Ureter (tissue), 1 donor: ENCODE results near the gene DHX30. TPM values are rescaled to one million over a fixed set of nuclear protein-coding genes. Genes with fewer than 3 reads are reported as not detected.
"Not testable (repeated sequence)": the region's sequence is repeated elsewhere in the genome, so short reads cannot be mapped to it uniquely, and the experiment has no call there.

Experiments
- DNase-seq: peaks from one replicate; pipeline ENCODE4 v3.0.0-alpha.2; 2020; ENCODE audit warnings: low spot score
- total RNA-seq: library from RNA; stranded (reverse); gene quantifications from one replicate; pipeline ENCODE4 v1.2.4, GENCODE V29; 2023
- donor health status: DM: yes; HTN: yes; CAD: no.

DHX30 gene
- total RNA-seq, 1 donor from 2014 or later, result 81.5 TPM

- no peak for DNase-seq
Measured at GRCh38 chr3:47884603-47885002, 81.7 kb downstream of the DHX30 start.

- no peak for DNase-seq
Measured at GRCh38 chr3:47885168-47885567, 82.2 kb downstream of the DHX30 start.

GRCh38 chr3:47887991-47888390 is 85.1 kb downstream of the DHX30 start:
- not testable (repeated sequence) for DNase-seq

GRCh38 chr3:47888986-47889757 is 86.2 kb downstream of the DHX30 start:
- DNase-seq, result no peak

GRCh38 chr3:47890126-47890827 is 87.3 kb downstream of the DHX30 start:
- no peak for DNase-seq

GRCh38 chr3:47890828-47891612 is 88.1 kb downstream of the DHX30 start:
- no peak for DNase-seq

GRCh38 chr3:47891613-47892005 is 88.7 kb downstream of the DHX30 start:
- no peak for DNase-seq

GRCh38 chr3:47892286-47893040 is 89.5 kb downstream of the DHX30 start:
- DNase-seq, result no peak

GRCh38 chr3:47895241-47895640 is 92.3 kb downstream of the DHX30 start:
- DNase-seq, result no peak

- DNase-seq, result no peak
Measured at GRCh38 chr3:47896736-47897135, 93.8 kb downstream of the DHX30 start.

- DNase-seq, result no peak
Measured at GRCh38 chr3:47897954-47898353, 95.0 kb downstream of the DHX30 start.

- DNase-seq, result no peak
Measured at GRCh38 chr3:47899495-47900108, 96.7 kb downstream of the DHX30 start.

Other genes with a start within 250 kb of the DHX30 start
- not detected for gene CSPG5, start 224.3 kb upstream of the DHX30 start, total RNA-seq
- 110 TPM for gene SMARCC1, start 21.2 kb upstream of the DHX30 start, total RNA-seq
- gene MAP4, start 213.3 kb downstream of the DHX30 start, total RNA-seq, result 265 TPM